ENCODE results near the gene GPR180. TPM values are rescaled to one million over a fixed set of nuclear protein-coding genes. Genes with fewer than 3 reads are reported as not detected.

The GPR180 gene
- total and polyA plus RNA-seq, 2 experiments from 2014 or later = 3.7 to 9.5 TPM

GRCh38 chr13:94662274-94662945 lies 60.8 kb downstream of the GPR180 start (continued):
- TF ChIP-seq ZNF462 (CRISPR knock-in tag; IDR thresholded peaks at IDR 0.05) = no peak
- TF ChIP-seq CREB1 (CRISPR knock-in tag; IDR thresholded peaks at IDR 0.05; ENCODE audit: low read depth) = no peak
- TF ChIP-seq POLR2AphosphoS5 (IDR thresholded peaks at IDR 0.05; ENCODE audit: low read depth) = no peak
- TF ChIP-seq STAT1 (IDR thresholded peaks at IDR 0.05; ENCODE audit: unreplicated experiment) = no peak
- TF ChIP-seq JUNB (IDR thresholded peaks at IDR 0.05; ENCODE audit: unreplicated experiment) = no peak
- TF ChIP-seq EZH2phosphoT487 (IDR thresholded peaks at IDR 0.05; ENCODE audit: unreplicated experiment) = no peak
- no peak for TF ChIP-seq NANOG (IDR thresholded peaks at IDR 0.05; ENCODE audit: borderline replicate concordance)
- TF ChIP-seq REST (IDR thresholded peaks at IDR 0.05; ENCODE audit: unreplicated experiment) = no peak
- TF ChIP-seq ETS1 (IDR thresholded peaks at IDR 0.05) = no peak
- no peak for TF ChIP-seq EZH2 (IDR thresholded peaks at IDR 0.05; ENCODE audit: low read depth, unreplicated experiment)
- TF ChIP-seq ZNF331 (CRISPR knock-in tag; IDR thresholded peaks at IDR 0.05; ENCODE audit: low read depth) = no peak
